ENCODE measurements around the gene SNX27. TPM values are rescaled to one million over a fixed set of nuclear protein-coding genes. Genes with fewer than 3 reads are reported as not detected.

The SNX27 gene
- total and polyA plus RNA-seq, 2 donors (not counting 1 experiment from before 2014, with no cell fraction given): 13.5 to 45.6 TPM

GRCh38 chr1:151737026-151737425, 125.2 kb downstream of the SNX27 start:
- Mint-ChIP-seq H3K27ac (no peak overlapping the region), H3K9me3 (ENCODE audit: insufficient read depth) (peaks cover 12% of the 10 kb centered on the region), H3K27me3 (peaks cover 19% of the 10 kb centered on the region), H3K4me1 (no peaks in the 10 kb centered on the region), H3K4me3 (no peak overlapping the region)
- WGBS (ENCODE audit: insufficient coverage): 66% methylated on average over 2 of the region's 2 CpGs
- H3K9me3 ChIP-seq (ENCODE audit: control extremely low read depth in 1 of 3, control insufficient read depth in 2 of 3, insufficient read depth in 1 of 3, low read length in 2 of 3): peaks cover 0 to 17% (median 12%) of the 10 kb centered on the region in 3 donors
- H3K36me3 ChIP-seq (replicated peaks in 1 of 2; ENCODE audit: control extremely low read depth in 1 of 2, control insufficient read depth in 1 of 2, extremely low read depth in 1 of 2, insufficient read depth in 2 of 2, low read length in 1 of 2): no peaks in the 10 kb centered on the region
- TF ChIP-seq EZH2 (IDR thresholded peaks at IDR 0.05; ENCODE audit: borderline replicate concordance, insufficient read depth, low read depth, low read length, poor library complexity, severe bottlenecking) (no peak), CTCF (IDR thresholded peaks at IDR 0.05) (no peak)
- H3K79me2 ChIP-seq (ENCODE audit: control insufficient read depth, insufficient read depth, low read length): no peaks in the 10 kb centered on the region
- peaks cover 0 to 7% (median 1%) of the 10 kb centered on the region in 4 experiments for H3K27me3 ChIP-seq (replicated peaks in 1 of 4; ENCODE audit: control extremely low read depth in 1 of 4, control insufficient read depth in 3 of 4, insufficient read depth in 4 of 4, low read length in 3 of 4)
- H3K4me1 ChIP-seq (ENCODE audit: control insufficient read depth in 2 of 2, insufficient read depth in 2 of 2, low read length in 2 of 2): no peaks in the 10 kb centered on the region
- intact Hi-C loops (cut with micrococcal nuclease): no loop called here
- ATAC-seq (ENCODE audit: low read depth) (no peak), DNase-seq (no peak)
- no peak overlapping the region for H2AFZ ChIP-seq (ENCODE audit: insufficient read depth, low read depth, low read length, poor library complexity, severe bottlenecking)
- no peaks in the 10 kb centered on the region for H4K20me1 ChIP-seq (ENCODE audit: control insufficient read depth, insufficient read depth, low read length, poor library complexity, severe bottlenecking)
- ChIA-PET POLR2A (no interaction called here), CTCF (no interaction called here)
- H3K27ac ChIP-seq (ENCODE audit: low read length in 2 of 2): no peak overlapping the region
- no peak overlapping the region for H3K4me2 ChIP-seq (replicated peaks; ENCODE audit: low read depth, low read length, poor library complexity, severe bottlenecking)
- H3K9ac ChIP-seq (ENCODE audit: low read length): no peak overlapping the region
- no peak overlapping the region for H3K4me3 ChIP-seq (ENCODE audit: control extremely low read depth in 1 of 5, extremely low read depth in 1 of 5, insufficient read depth in 1 of 5, low read depth in 2 of 5, low read length in 4 of 5)

- Mint-ChIP-seq H3K9me3 (ENCODE audit: insufficient read depth) (peaks cover 12% of the 10 kb centered on the region), H3K27me3 (peaks cover 16% of the 10 kb centered on the region), H3K4me1 (no peaks in the 10 kb centered on the region), H3K4me3 (no peak overlapping the region), H3K27ac (no peak overlapping the region)
- Histone ChIP-seq H2AFZ (ENCODE audit: insufficient read depth, low read depth, low read length, poor library complexity, severe bottlenecking) (no peak overlapping the region), H3K9me3 (ENCODE audit: control extremely low read depth in 1 of 3, control insufficient read depth in 2 of 3, insufficient read depth in 1 of 3, low read length in 2 of 3) (peaks cover 0 to 17% (median 12%) of the 10 kb centered on the region in 3 donors), H3K4me2 (replicated peaks; ENCODE audit: low read depth, low read length, poor library complexity, severe bottlenecking) (no peak overlapping the region), H4K20me1 (ENCODE audit: control insufficient read depth, insufficient read depth, low read length, poor library complexity, severe bottlenecking) (no peaks in the 10 kb centered on the region), H3K4me3 (ENCODE audit: control extremely low read depth in 1 of 5, extremely low read depth in 1 of 5, insufficient read depth in 1 of 5, low read depth in 2 of 5, low read length in 4 of 5) (no peak overlapping the region), H3K9ac (ENCODE audit: low read length) (no peak overlapping the region), H3K79me2 (ENCODE audit: control insufficient read depth, insufficient read depth, low read length) (no peaks in the 10 kb centered on the region), H3K4me1 (ENCODE audit: control insufficient read depth in 2 of 2, insufficient read depth in 2 of 2, low read length in 2 of 2) (no peaks in the 10 kb centered on the region), H3K27ac (ENCODE audit: low read length in 2 of 2) (no peak overlapping the region), H3K27me3 (replicated peaks in 1 of 4; ENCODE audit: control extremely low read depth in 1 of 4, control insufficient read depth in 3 of 4, insufficient read depth in 4 of 4, low read length in 3 of 4) (peaks cover 0 to 7% (median 1%) of the 10 kb centered on the region in 4 experiments), H3K36me3 (replicated peaks in 1 of 2; ENCODE audit: control extremely low read depth in 1 of 2, control insufficient read depth in 1 of 2, extremely low read depth in 1 of 2, insufficient read depth in 2 of 2, low read length in 1 of 2) (no peaks in the 10 kb centered on the region)
- POLR2A ChIA-PET: no interaction called here
- intact Hi-C loops (cut with micrococcal nuclease): no loop called here
- no peak for ATAC-seq (ENCODE audit: low read depth)
- CTCF ChIA-PET: no interaction called here
- no peak for TF ChIP-seq EZH2 (IDR thresholded peaks at IDR 0.05; ENCODE audit: borderline replicate concordance, insufficient read depth, low read depth, low read length, poor library complexity, severe bottlenecking)
- TF ChIP-seq CTCF (IDR thresholded peaks at IDR 0.05): no peak
- no peak for DNase-seq
These were observed 125.6 kb downstream of the SNX27 start for GRCh38 chr1:151737479-151737878.

Measured in B cell (primary cell).